CD4-positive, CD25-positive, alpha-beta regulatory T cell (primary cell): ENCODE data around the gene LRTM2. TPM values are rescaled to one million over a fixed set of nuclear protein-coding genes. Genes with fewer than 3 reads are reported as not detected.
A peak's percentile ranks its signal among the peaks of the same experiment; 100 is the strongest.
"Not testable (repeated sequence)": the region's sequence is repeated elsewhere in the genome, so short reads cannot be mapped to it uniquely, and the experiment has no call there.

Source experiments
- ATAC-seq, 2 donors: fragments of 150-1000 bp; cut with Tn5 transposase; one replicate each; pipeline ENCODE4 v1.10.0; 2021; ENCODE audit warnings: low read depth in 2 of 2, moderate number of reproducible peaks in 2 of 2, moderate library complexity in 1 of 2
- DNase-seq, 3 donors: peaks; one replicate each; pipeline versions ENCODE4 v3.0.0 to v3.0.0-alpha.2; 2012 to 2022; ENCODE audit warnings: mixed read lengths in 1 of 3
- H3K27ac ChIP-seq: one replicate; pipeline ENCODE4 v1.7.0; 2013; ENCODE audit warnings: mild to moderate bottlenecking, low read length; ENCODE audit not compliant: insufficient read depth, poor library complexity, severe bottlenecking
- H3K27me3 ChIP-seq: one replicate; pipeline ENCODE4 v1.7.0; 2013; ENCODE audit warnings: low read length; ENCODE audit not compliant: control insufficient read depth, insufficient read depth
- H3K36me3 ChIP-seq: one replicate; pipeline ENCODE4 v1.7.0; 2013; ENCODE audit warnings: mild to moderate bottlenecking, low read length, moderate library complexity; ENCODE audit not compliant: control insufficient read depth, insufficient read depth
- H3K4me1 ChIP-seq: 2 replicates; pipeline ENCODE4 v1.7.0; 2013; ENCODE audit warnings: mild to moderate bottlenecking, low read length; ENCODE audit not compliant: insufficient read depth, control insufficient read depth, poor library complexity, severe bottlenecking
- H3K4me3 ChIP-seq: one replicate; pipeline ENCODE4 v1.7.0; 2013; ENCODE audit warnings: low read depth, mild to moderate bottlenecking, low read length, moderate library complexity
- H3K9me3 ChIP-seq, 2 experiments: 1 replicate in 1 of 2; 2 replicates in 1 of 2; pipeline ENCODE4 v1.7.0; 2013; ENCODE audit warnings: low read length in 2 of 2, mild to moderate bottlenecking in 1 of 2, moderate library complexity in 1 of 2; ENCODE audit not compliant: control insufficient read depth in 2 of 2
- H3K27ac Mint-ChIP-seq, 3 donors: one replicate each; pipeline ENCODE4 v1.8.0; 2020 to 2022; ENCODE audit warnings: mild to moderate bottlenecking in 3 of 3, mixed read lengths in 3 of 3, moderate library complexity in 2 of 3
- H3K27me3 Mint-ChIP-seq: one replicate; pipeline ENCODE4 v1.8.0; 2022; ENCODE audit warnings: mild to moderate bottlenecking, mixed read lengths
- H3K36me3 Mint-ChIP-seq: one replicate; pipeline ENCODE4 v1.8.0; 2020; ENCODE audit warnings: mixed read lengths
- H3K4me1 Mint-ChIP-seq, 4 donors: one replicate each; pipeline ENCODE4 v1.8.0; 2020 to 2022; ENCODE audit warnings: mixed read lengths in 4 of 4, mild to moderate bottlenecking in 1 of 4
- H3K4me3 Mint-ChIP-seq, 4 donors: one replicate each; pipeline ENCODE4 v1.8.0; 2020 to 2022; ENCODE audit warnings: mild to moderate bottlenecking in 4 of 4, mixed read lengths in 4 of 4, moderate library complexity in 3 of 4
- H3K9me3 Mint-ChIP-seq, 7 donors: one replicate each; pipeline ENCODE4 v1.8.0; 2020 to 2022; ENCODE audit warnings: mixed read lengths in 7 of 7, mild to moderate bottlenecking in 3 of 7, moderate library complexity in 2 of 7
- polyA plus RNA-seq, 4 donors: library from polyadenylated mRNA; unstranded; fragments of 300-500 nt; fragmentation: Illumina TruSeq; gene quantifications; one replicate each; pipeline ENCODE4 v1.2.3, GENCODE V29; 2021
- total RNA-seq: library from RNA; stranded (reverse); gene quantifications from one replicate; pipeline ENCODE4 v1.2.3, GENCODE V29; 2022

The LRTM2 gene
- total and polyA plus RNA-seq, 5 donors from 2014 or later, result not detected

DNA sequence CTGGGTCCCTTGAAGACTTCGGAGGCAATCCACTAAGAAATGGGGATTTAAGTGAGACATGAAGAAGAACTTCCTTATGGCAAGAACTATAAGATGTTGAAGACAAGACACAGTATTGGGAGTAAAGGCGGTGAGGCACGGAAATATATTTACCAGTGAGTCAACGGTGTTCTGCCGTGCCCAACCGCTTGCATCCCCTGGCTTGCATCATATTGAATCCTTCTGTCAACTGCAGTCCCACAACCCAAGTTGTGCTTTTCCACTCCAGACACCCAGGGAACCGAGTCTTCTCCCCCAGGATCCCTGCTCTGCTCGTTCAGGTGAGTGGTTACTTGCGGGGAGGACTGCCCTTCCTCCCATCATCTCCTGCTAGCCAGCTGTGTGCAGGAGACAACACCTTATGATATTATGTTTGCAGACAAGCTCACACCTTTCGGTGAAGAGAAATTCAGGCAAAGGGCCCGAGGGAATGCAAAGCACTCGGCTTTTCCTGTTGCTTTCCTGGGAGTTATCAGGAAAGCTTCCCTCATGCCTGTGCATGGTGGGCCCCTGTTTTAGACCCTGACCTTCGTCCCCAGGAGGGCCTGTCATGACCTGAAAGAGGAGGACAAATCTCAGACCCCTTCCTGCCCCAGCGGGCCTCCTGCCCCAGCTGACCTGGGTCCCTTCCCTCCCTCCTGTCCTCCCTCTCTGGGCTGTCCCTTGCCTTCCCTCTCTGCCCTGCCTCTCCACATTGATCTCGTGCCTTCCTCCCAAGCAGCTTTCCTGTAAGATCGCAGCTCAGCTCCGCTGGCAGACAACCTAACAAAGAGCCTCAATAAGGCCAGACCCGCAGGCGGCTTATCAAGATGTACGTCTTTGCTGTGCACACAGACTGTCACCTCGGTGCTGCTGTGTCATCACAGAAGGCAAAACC, 4.3 kb upstream of the LRTM2 start:
- ATAC-seq, result no peak
- Mint-ChIP-seq H3K27ac (no peak overlapping the region), H3K9me3 (peaks cover 0 to 4% (median 0%) of the 10 kb centered on the region in 7 donors), H3K27me3 (peaks cover 36% of the 10 kb centered on the region), H3K4me3 (peak overlapping the region in 1 of 4 donors; percentile 23), H3K36me3 (no peaks in the 10 kb centered on the region), H3K4me1 (peaks cover 0 to 10% (median 0%) of the 10 kb centered on the region in 4 donors)
- no peak for DNase-seq
- H3K4me1 ChIP-seq, result no peaks in the 10 kb centered on the region
- H3K9me3 ChIP-seq, result no peaks in the 10 kb centered on the region
- no peaks in the 10 kb centered on the region for H3K36me3 ChIP-seq
- H3K27me3 ChIP-seq, result no peaks in the 10 kb centered on the region
- no peak overlapping the region for H3K27ac ChIP-seq
- H3K4me3 ChIP-seq, result no peak overlapping the region

GRCh38 chr12:1816730-1817348, 3.5 kb upstream of the LRTM2 start:
- no peak for DNase-seq

GRCh38 chr12:1817928-1818327, 2.4 kb upstream of the LRTM2 start:
- not testable (repeated sequence) for H3K36me3 Mint-ChIP-seq, H3K9me3 ChIP-seq, H3K4me3 ChIP-seq, DNase-seq, H3K9me3 Mint-ChIP-seq, H3K4me1 ChIP-seq, H3K4me3 Mint-ChIP-seq, H3K4me1 Mint-ChIP-seq, H3K27ac Mint-ChIP-seq, H3K36me3 ChIP-seq, H3K27me3 ChIP-seq, H3K27ac ChIP-seq, ATAC-seq
- peaks cover 42% of the 10 kb centered on the region for H3K27me3 Mint-ChIP-seq

More at GRCh38 chr12:1816730-1817348, 3.5 kb upstream of the LRTM2 start:
- no peak for ATAC-seq
- H3K36me3 ChIP-seq, result no peaks in the 10 kb centered on the region
- no peaks in the 10 kb centered on the region for H3K36me3 Mint-ChIP-seq
- no peak overlapping the region for H3K4me3 Mint-ChIP-seq
- peaks cover 0 to 6% (median 0%) of the 10 kb centered on the region in 4 donors for H3K4me1 Mint-ChIP-seq
- peaks cover 0 to 4% (median 0%) of the 10 kb centered on the region in 7 donors for H3K9me3 Mint-ChIP-seq
- H3K27me3 Mint-ChIP-seq, result peaks cover 38% of the 10 kb centered on the region
- H3K4me3 ChIP-seq, result no peak overlapping the region
- H3K27ac Mint-ChIP-seq, result no peak overlapping the region
- H3K4me1 ChIP-seq, result no peaks in the 10 kb centered on the region
- no peak overlapping the region for H3K27ac ChIP-seq
- H3K9me3 ChIP-seq, result no peaks in the 10 kb centered on the region
- no peaks in the 10 kb centered on the region for H3K27me3 ChIP-seq

- DNase-seq (no peak), ATAC-seq (no peak)
- H3K27me3 Mint-ChIP-seq, result peaks cover 47% of the 10 kb centered on the region
- no peak overlapping the region for H3K27ac Mint-ChIP-seq
- no peak overlapping the region for H3K27ac ChIP-seq
- H3K36me3 ChIP-seq, result no peaks in the 10 kb centered on the region
- peaks cover 0 to 4% (median 0%) of the 10 kb centered on the region in 7 donors for H3K9me3 Mint-ChIP-seq
- no peaks in the 10 kb centered on the region for H3K36me3 Mint-ChIP-seq
- no peaks in the 10 kb centered on the region for H3K9me3 ChIP-seq
- H3K4me3 ChIP-seq, result no peak overlapping the region
- no peaks in the 10 kb centered on the region for H3K4me1 ChIP-seq
- H3K4me1 Mint-ChIP-seq, result peaks cover 0 to 4% (median 0%) of the 10 kb centered on the region in 4 donors
- no peak overlapping the region for H3K4me3 Mint-ChIP-seq
- no peaks in the 10 kb centered on the region for H3K27me3 ChIP-seq
Observed at GRCh38 chr12:1819050-1819449, 1.3 kb upstream of the LRTM2 start.

GRCh38 chr12:1819571-1819970, 794 bp upstream of the LRTM2 start:
- Mint-ChIP-seq H3K27me3 (peaks cover 43% of the 10 kb centered on the region), H3K27ac (no peak overlapping the region), H3K9me3 (peaks cover 0 to 4% (median 0%) of the 10 kb centered on the region in 7 donors), H3K4me1 (peaks cover 0 to 4% (median 0%) of the 10 kb centered on the region in 4 donors), H3K4me3 (no peak overlapping the region), H3K36me3 (no peaks in the 10 kb centered on the region)
- DNase-seq (no peak), ATAC-seq (no peak)
- Histone ChIP-seq H3K9me3 (no peaks in the 10 kb centered on the region), H3K36me3 (no peaks in the 10 kb centered on the region), H3K27me3 (no peaks in the 10 kb centered on the region), H3K27ac (no peak overlapping the region), H3K4me1 (no peaks in the 10 kb centered on the region), H3K4me3 (no peak overlapping the region)

DNA sequence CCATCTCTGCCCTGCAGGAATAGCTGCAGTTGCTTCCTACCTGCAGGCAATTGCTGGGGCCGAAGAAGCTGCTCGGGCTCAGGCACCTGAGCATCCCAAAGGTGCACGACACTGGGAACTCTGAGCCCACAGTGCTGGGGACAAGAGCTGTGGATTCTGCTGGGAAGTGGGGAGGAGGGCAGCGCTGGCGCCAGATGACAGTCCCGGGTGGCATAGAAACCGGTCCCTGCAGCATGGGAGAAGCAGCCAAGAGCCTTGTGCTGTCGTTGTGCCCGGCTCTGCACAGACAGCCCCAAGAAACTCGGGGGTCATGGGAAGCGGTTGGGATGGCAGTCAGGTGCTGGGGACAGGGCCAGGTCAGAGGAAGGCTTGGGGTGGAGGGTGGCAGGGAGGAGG, 529 bp downstream of the LRTM2 start:
- Histone ChIP-seq H3K9me3 (no peaks in the 10 kb centered on the region), H3K27ac (no peak overlapping the region), H3K4me1 (no peaks in the 10 kb centered on the region), H3K36me3 (no peaks in the 10 kb centered on the region), H3K27me3 (no peaks in the 10 kb centered on the region), H3K4me3 (no peak overlapping the region)
- H3K27me3 Mint-ChIP-seq, result peaks cover 31% of the 10 kb centered on the region
- H3K4me3 Mint-ChIP-seq, result no peak overlapping the region
- H3K9me3 Mint-ChIP-seq, result peaks cover 0 to 4% (median 0%) of the 10 kb centered on the region in 7 donors
- H3K36me3 Mint-ChIP-seq, result no peaks in the 10 kb centered on the region
- H3K4me1 Mint-ChIP-seq, result peaks cover 0 to 4% (median 0%) of the 10 kb centered on the region in 4 donors
- ATAC-seq, result no peak
- no peak overlapping the region for H3K27ac Mint-ChIP-seq
- DNase-seq, result no peak

- no peaks in the 10 kb centered on the region for H3K36me3 Mint-ChIP-seq
- H3K27ac ChIP-seq, result no peak overlapping the region
- no peaks in the 10 kb centered on the region for H3K4me1 ChIP-seq
- no peak for ATAC-seq
- no peak overlapping the region for H3K4me3 Mint-ChIP-seq
- peaks cover 0 to 4% (median 0%) of the 10 kb centered on the region in 7 donors for H3K9me3 Mint-ChIP-seq
- no peak overlapping the region for H3K4me3 ChIP-seq
- H3K27me3 ChIP-seq, result no peaks in the 10 kb centered on the region
- no peak for DNase-seq
- H3K9me3 ChIP-seq, result no peaks in the 10 kb centered on the region
- H3K36me3 ChIP-seq, result no peaks in the 10 kb centered on the region
- peaks cover 30% of the 10 kb centered on the region for H3K27me3 Mint-ChIP-seq
- H3K4me1 Mint-ChIP-seq, result peaks cover 0 to 4% (median 0%) of the 10 kb centered on the region in 4 donors
- no peak overlapping the region for H3K27ac Mint-ChIP-seq
Observed at GRCh38 chr12:1821805-1822204, 1.4 kb downstream of the LRTM2 start.
